Neural cell (in vitro differentiated cells): ENCODE data around the gene OR6K2. TPM values are rescaled to one million over a fixed set of nuclear protein-coding genes. Genes with fewer than 3 reads are reported as not detected.

Source experiments
- H2AFZ ChIP-seq: fragments of 200-600, 300-800 bp; sonication (generic), shearing (Covaris generic); 2 replicates; pipeline ENCODE4 v1.6.0; 2014; ENCODE audit warnings: low read depth, mild to moderate bottlenecking, antibody characterized with exemption, low read length, moderate library complexity
- H3F3A ChIP-seq: fragments of 200-600 bp; shearing (Covaris generic); 2 replicates; pipeline ENCODE4 v1.6.1; 2016; ENCODE audit warnings: mild to moderate bottlenecking, moderate library complexity, mixed read lengths, antibody characterized with exemption, low read length; ENCODE audit not compliant: insufficient read depth, poor library complexity, severe bottlenecking
- H3K27ac ChIP-seq: fragments of 200-600, 300-800 bp; sonication (generic), shearing (Covaris generic); 2 replicates; pipeline ENCODE4 v1.5.1; 2014; ENCODE audit warnings: mild to moderate bottlenecking, low read length, moderate library complexity
- H3K27me3 ChIP-seq: fragments of 300-800, 200-600 bp; sonication (generic), shearing (Covaris generic); 2 replicates; pipeline ENCODE4 v1.6.0; 2014; ENCODE audit warnings: mild to moderate bottlenecking, low read depth, low read length, moderate library complexity; ENCODE audit not compliant: insufficient read depth
- H3K36me3 ChIP-seq: fragments of 300-800, 200-600 bp; sonication (generic), shearing (Covaris generic); 2 replicates; pipeline ENCODE4 v1.5.1; 2014; ENCODE audit warnings: mild to moderate bottlenecking, antibody characterized with exemption, low read length, moderate library complexity; ENCODE audit not compliant: insufficient read depth
- H3K4me2 ChIP-seq: fragments of 300-800, 200-600 bp; sonication (generic), shearing (Covaris generic); 2 replicates; pipeline ENCODE4 v1.6.0; 2014; ENCODE audit warnings: mild to moderate bottlenecking, low read length
- H3K4me3 ChIP-seq: fragments of 300-800, 200-600 bp; sonication (generic), shearing (Covaris generic); 2 replicates; pipeline ENCODE4 v1.5.1; 2014; ENCODE audit warnings: mild to moderate bottlenecking, low read length, moderate library complexity
- H3K79me2 ChIP-seq: fragments of 200-600 bp; shearing (Covaris generic); replicated peaks from 2 replicates; pipeline ENCODE4 v1.6.0; 2014; ENCODE audit warnings: mild to moderate bottlenecking, low read length, moderate library complexity; ENCODE audit not compliant: insufficient read depth
- H3K9ac ChIP-seq: fragments of 300-800, 200-600 bp; sonication (generic), shearing (Covaris generic); 2 replicates; pipeline ENCODE4 v1.6.1; 2016; ENCODE audit warnings: mild to moderate bottlenecking, low read length, mixed read lengths
- H3K9me2 ChIP-seq: fragments of 200-600 bp; shearing (Covaris generic); 2 replicates; pipeline ENCODE4 v1.6.1; 2016; ENCODE audit warnings: mild to moderate bottlenecking, low read length, mixed read lengths; ENCODE audit not compliant: insufficient read depth
- H3K9me3 ChIP-seq: fragments of 200-600, 300-800 bp; sonication (generic), shearing (Covaris generic); 2 replicates; pipeline ENCODE4 v1.6.1; 2016; ENCODE audit warnings: mild to moderate bottlenecking, mixed run types, low read length, moderate library complexity, mixed read lengths
- H4K20me1 ChIP-seq: fragments of 200-600 bp; shearing (Covaris generic); 2 replicates; pipeline ENCODE4 v1.6.1; 2016; ENCODE audit warnings: mild to moderate bottlenecking, mixed run types; ENCODE audit not compliant: insufficient read depth
- EP300 ChIP-seq: fragments of 450-650 bp; conservative IDR thresholded peaks from 2 replicates; pipeline ENCODE4 v1.6.1; 2014; ENCODE audit warnings: antibody characterized with exemption, mild to moderate bottlenecking, moderate library complexity; ENCODE audit not compliant: poor library complexity, severe bottlenecking
- EZH2 ChIP-seq: fragments of 200-600, 300-800 bp; shearing (Covaris generic), sonication (generic); IDR thresholded peaks from 2 replicates; pipeline ENCODE4 v1.6.1; 2014; ENCODE audit warnings: antibody characterized with exemption, low read length, borderline replicate concordance, mild to moderate bottlenecking; ENCODE audit not compliant: insufficient read depth, poor library complexity, severe bottlenecking
- MXI1 ChIP-seq: fragments of 450-650 bp; conservative IDR thresholded peaks from 2 replicates; pipeline ENCODE4 v1.6.1; 2014; ENCODE audit warnings: antibody characterized with exemption, mild to moderate bottlenecking; ENCODE audit not compliant: poor library complexity, severe bottlenecking
- POLR2AphosphoS5 ChIP-seq: IDR thresholded peaks from 2 replicates; pipeline ENCODE4 v1.6.1; 2012
- RAD21 ChIP-seq: fragments of 450-650 bp; conservative IDR thresholded peaks from 2 replicates; pipeline ENCODE4 v1.6.1; 2014; ENCODE audit warnings: antibody characterized with exemption, mild to moderate bottlenecking, moderate library complexity
- REST ChIP-seq: IDR thresholded peaks from 2 replicates; pipeline ENCODE4 v1.6.1; 2012; ENCODE audit warnings: borderline replicate concordance
- SMC3 ChIP-seq: fragments of 450-650 bp; conservative IDR thresholded peaks from 2 replicates; pipeline ENCODE4 v1.6.1; 2014; ENCODE audit warnings: antibody characterized with exemption, mild to moderate bottlenecking, moderate library complexity; ENCODE audit not compliant: poor library complexity
- TAF1 ChIP-seq: IDR thresholded peaks from 2 replicates; pipeline ENCODE4 v1.6.1; 2012; ENCODE audit warnings: low read depth
- polyA plus RNA-seq: library from polyadenylated mRNA; depleted of rRNA; stranded (reverse); fragments of >200 nt; gene quantifications from 2 replicates; pipeline ENCODE4 v1.2.3, GENCODE V29; 2014
- TF ChIP-seq, protein P1 (sequence below): fragments of 450-650 bp; IDR thresholded peaks from 2 replicates; pipeline ENCODE4 v1.5.1; 2014; ENCODE audit warnings: antibody characterized with exemption, mild to moderate bottlenecking, moderate library complexity; ENCODE audit not compliant: poor library complexity, severe bottlenecking

The OR6K2 gene
- polyA plus RNA-seq, 1 donor from 2014 or later = not detected

GRCh38 chr1:158686111-158687009 is 14.1 kb downstream of the OR6K2 start, which contains the start of gene SPTA1:
Gene SPTA1 (minus strand): TSS chr1:158686715. CDS start chr1:158686517, 198 bp downstream.
- H3K9me2 ChIP-seq = no peaks in the 10 kb centered on the region
- H2AFZ ChIP-seq = no peak within 1 kb of the TSS
- TF ChIP-seq RAD21 = no peak
- TF ChIP-seq SMC3 = no peak
- TF ChIP-seq TAF1 = no peak
- TF ChIP-seq EP300 = no peak
- TF ChIP-seq, protein P1, sequence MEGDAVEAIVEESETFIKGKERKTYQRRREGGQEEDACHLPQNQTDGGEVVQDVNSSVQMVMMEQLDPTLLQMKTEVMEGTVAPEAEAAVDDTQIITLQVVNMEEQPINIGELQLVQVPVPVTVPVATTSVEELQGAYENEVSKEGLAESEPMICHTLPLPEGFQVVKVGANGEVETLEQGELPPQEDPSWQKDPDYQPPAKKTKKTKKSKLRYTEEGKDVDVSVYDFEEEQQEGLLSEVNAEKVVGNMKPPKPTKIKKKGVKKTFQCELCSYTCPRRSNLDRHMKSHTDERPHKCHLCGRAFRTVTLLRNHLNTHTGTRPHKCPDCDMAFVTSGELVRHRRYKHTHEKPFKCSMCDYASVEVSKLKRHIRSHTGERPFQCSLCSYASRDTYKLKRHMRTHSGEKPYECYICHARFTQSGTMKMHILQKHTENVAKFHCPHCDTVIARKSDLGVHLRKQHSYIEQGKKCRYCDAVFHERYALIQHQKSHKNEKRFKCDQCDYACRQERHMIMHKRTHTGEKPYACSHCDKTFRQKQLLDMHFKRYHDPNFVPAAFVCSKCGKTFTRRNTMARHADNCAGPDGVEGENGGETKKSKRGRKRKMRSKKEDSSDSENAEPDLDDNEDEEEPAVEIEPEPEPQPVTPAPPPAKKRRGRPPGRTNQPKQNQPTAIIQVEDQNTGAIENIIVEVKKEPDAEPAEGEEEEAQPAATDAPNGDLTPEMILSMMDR = no peak
- no peak for TF ChIP-seq MXI1
- no peak for TF ChIP-seq EZH2
- TF ChIP-seq POLR2AphosphoS5 = no peak
- TF ChIP-seq REST = no peak
- H3F3A ChIP-seq = no peaks in the 10 kb centered on the region
- no peaks in the 10 kb centered on the region for H3K27me3 ChIP-seq
- no peak within 1 kb of the TSS for H3K27ac ChIP-seq
- H3K36me3 ChIP-seq = no peaks in the 10 kb centered on the region
- H4K20me1 ChIP-seq = no peaks in the 10 kb centered on the region
- no peak within 1 kb of the TSS for H3K9ac ChIP-seq
- H3K4me3 ChIP-seq = no peak within 1 kb of the TSS
- H3K4me2 ChIP-seq = no peak within 1 kb of the TSS
- H3K9me3 ChIP-seq = no peaks in the 10 kb centered on the region
- H3K79me2 ChIP-seq = no peaks in the 10 kb centered on the region

DNA sequence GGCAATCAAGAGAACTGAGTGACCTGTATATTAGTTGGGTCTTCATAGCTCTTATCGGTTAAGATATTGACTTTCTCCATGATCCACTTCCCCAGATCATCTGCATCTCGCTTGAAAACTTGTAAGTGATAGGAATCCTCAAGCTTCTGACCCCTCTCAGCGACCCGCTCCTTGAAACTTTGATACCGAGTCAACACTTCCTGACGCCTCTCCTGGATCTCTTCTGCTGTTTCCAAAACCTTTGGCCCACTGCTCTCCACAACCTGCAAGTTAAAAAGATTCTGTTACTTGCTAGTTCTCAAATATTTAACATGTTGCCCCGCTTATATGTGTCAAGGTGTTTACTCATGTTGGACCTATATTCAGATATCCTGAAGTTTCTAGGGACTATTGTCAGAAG is 15.4 kb downstream of the OR6K2 start:
- Histone ChIP-seq H3K4me3 (no peak overlapping the region), H2AFZ (no peak overlapping the region), H3K27ac (no peak overlapping the region), H3K9ac (no peak overlapping the region), H4K20me1 (no peaks in the 10 kb centered on the region), H3K9me3 (no peaks in the 10 kb centered on the region), H3K79me2 (no peaks in the 10 kb centered on the region), H3K9me2 (no peaks in the 10 kb centered on the region), H3K36me3 (no peaks in the 10 kb centered on the region), H3K27me3 (no peaks in the 10 kb centered on the region), H3K4me2 (no peak overlapping the region), H3F3A (no peaks in the 10 kb centered on the region)
- TF ChIP-seq EP300 (no peak), SMC3 (no peak), POLR2AphosphoS5 (no peak), MXI1 (no peak), REST (no peak), EZH2 (no peak), TAF1 (no peak), RAD21 (no peak)
- TF ChIP-seq, protein P1 = no peak
